SKM-1 treated with dmso at 0.1 percent for 144 hours (cell line): Measurements from ENCODE around the gene LIPC.
A peak's percentile ranks its signal among the peaks of the same experiment; 100 is the strongest.

Experiments used
- DNase-seq: peaks from one replicate; lab custom pipeline; 2025; ENCODE audit not compliant: unreplicated experiment; lab: John Stamatoyannopoulos, UW

LIPC gene

GRCh38 chr15:58472221-58472620 lies 40.4 kb downstream of the LIPC start:
- no peak for DNase-seq

DNA sequence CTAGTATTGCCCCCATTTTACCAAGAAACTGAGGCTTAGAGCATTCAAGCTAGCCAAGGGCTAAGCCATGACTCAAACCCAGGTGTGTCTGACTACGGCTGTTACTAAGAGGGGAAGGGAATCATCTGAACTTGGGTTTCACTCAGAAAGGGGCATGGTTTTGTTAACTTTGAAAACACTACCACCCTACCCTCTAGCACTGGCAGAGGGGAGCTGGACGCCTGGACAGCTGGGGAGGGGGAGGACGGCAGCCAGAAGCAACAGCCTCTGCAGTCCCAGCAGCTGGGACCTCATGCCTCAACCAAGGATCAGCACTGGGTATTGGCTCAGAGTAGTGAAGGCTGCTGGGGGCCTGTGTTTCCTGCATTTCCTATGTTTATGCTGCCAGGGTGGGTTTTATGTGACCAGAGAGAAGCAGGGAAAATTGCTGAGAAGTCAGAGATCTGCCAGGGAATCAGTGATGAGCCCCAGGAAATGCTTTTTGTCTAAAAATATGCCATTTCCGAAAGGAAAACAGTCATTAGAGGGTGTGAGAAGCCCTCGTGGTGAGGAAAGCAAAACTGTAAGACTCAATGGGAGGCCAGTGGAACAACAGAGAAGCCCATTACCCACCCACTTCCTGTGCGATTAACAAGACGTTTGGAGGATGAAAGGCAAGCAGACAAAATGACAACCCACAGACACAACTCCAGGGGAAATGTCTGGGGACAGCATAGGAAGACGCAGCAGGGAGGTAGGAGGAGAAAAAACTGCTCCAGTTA lies 41.2 kb downstream of the LIPC start:
- no peak for DNase-seq

- DNase-seq, result no peak
Observed at GRCh38 chr15:58473724-58474123, 41.9 kb downstream of the LIPC start.

- DNase-seq, result peak; percentile 36
Observed at GRCh38 chr15:58474741-58475323, 43.0 kb downstream of the LIPC start.

DNA sequence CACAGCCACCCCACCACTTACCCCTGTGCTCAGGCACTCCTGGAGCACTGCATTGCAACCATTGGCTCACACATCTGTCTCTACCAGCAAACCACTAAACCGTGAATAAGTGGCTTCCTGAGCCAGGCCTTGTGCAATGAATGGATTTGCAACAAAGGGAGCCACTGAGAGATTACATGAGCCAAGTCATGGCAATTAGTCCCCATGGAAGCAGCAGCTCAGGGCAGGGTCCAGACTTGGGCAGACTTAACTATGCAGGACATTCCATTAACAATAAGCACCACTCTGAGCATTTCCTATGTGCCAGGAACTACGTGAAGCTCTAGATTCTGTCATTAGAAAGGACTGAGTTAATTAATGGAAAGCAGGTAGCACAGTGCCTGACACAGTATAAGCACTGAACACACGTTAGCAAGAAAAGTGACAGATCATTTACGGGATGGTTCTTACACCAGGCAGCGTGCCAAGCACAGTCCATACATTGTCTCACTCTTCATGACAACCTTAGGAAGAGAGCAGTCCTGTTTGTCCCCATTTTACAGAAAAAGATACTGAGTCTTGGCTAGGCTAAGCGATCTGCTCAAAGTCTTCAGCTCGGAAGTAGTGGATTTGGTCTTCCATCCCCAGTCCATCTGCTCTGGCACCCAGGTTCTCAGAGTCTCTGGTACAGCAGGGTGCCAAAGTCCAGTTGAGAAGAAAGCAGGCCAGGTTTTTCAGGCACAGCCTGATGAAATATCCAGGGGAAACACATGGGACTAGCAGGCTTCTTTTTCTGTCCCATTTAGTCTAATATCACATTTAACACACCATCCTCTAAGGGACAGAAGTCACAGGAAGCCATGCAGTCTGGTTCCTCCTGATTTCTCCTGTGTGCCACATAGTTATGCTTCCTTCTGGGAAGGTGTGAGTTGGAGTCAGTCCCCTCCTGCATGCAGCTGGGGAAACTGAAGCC lies 44.1 kb downstream of the LIPC start:
- DNase-seq, result peak; percentile 84

DNA sequence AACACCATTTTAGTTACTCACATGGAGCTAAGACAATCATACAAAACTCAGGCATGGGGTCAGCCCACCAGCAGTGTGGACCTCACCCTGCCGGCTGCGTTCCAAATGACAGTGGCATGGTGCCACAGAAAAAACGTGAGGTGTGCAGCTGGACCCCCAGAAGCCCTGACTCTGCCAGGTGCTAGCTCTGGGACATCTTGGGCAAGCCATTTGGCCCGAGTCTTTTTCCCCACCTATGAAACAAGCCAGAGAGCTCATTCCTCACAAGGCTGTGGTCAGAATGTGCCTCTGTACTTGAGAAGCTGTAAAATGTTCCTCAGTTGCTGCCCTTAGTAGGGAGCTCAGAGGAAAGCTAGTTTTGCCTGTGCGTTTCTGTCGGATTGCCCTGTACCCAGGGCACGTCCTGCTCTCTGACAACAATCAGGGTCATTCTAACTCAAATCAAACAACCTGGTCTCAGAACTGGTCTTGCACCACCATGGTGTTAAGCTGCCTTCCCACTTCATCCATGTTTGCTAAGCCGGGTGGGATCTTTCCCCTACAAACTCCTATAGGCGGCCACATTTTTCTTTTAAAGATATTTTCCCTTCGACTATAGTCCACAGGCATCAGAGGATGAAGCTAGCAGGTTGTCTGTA lies 44.9 kb downstream of the LIPC start:
- DNase-seq, result no peak

DNA sequence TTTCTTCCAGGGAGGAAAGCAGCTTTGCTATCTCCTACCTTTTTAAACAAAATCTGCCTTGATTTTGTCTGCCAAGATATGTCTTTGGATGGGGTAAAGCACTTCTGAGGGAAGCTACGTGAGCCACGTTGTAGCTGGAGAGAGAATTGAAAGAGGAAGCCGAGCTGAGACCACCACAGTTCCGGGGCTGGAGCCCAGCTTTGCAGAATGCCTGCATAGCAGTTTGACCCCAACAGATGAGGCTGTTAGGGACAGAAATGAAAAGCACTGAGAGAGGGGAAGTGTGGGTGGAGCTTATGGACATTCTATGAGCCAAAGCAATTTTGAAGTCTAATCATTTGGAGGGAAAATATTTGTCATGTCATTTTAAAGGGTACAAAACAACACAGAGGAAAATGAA lies 45.4 kb downstream of the LIPC start:
- no peak for DNase-seq

DNA sequence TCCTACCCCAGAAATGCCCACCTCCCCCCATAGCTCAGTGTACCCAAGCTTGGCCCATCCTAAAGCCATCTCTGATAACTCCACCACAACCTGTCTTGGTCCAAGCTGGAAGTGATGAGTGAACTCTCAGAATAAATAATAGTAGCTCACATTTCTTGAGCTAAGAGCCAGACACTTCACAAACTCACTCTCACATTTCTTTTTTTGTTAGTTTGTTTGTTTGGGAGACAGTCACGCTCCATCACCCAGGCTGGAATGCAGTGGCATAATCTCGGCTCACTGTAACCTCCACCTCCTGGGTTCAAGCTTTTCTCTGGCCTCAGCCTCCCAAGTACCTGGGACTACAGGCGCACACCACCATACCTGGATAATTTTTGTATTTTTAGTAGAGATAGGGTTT lies 46.2 kb downstream of the LIPC start:
- DNase-seq, result no peak

GRCh38 chr15:58478579-58478978 lies 46.8 kb downstream of the LIPC start:
- DNase-seq, result no peak

DNA sequence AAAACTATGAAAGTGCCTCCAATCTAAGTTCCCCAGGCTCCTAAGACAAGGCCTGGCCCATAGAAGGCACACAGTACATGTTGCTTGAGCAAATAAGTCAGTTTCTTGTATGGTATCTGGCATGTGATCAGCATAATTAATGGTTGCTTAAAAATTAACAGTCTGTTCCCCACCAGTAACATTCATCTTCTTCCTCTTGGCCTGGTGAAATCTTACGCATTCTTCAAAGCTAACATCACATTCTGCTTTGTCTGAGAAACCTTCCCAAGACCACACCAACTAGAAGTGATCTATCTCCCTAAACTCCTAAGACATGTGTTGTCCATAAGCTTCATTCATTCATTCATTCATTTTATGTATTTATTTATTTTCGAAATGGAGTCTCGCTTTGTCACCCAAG lies 48.1 kb downstream of the LIPC start:
- DNase-seq, result no peak

- no peak for DNase-seq
Observed at GRCh38 chr15:58483376-58483775, 51.6 kb downstream of the LIPC start.

DNA sequence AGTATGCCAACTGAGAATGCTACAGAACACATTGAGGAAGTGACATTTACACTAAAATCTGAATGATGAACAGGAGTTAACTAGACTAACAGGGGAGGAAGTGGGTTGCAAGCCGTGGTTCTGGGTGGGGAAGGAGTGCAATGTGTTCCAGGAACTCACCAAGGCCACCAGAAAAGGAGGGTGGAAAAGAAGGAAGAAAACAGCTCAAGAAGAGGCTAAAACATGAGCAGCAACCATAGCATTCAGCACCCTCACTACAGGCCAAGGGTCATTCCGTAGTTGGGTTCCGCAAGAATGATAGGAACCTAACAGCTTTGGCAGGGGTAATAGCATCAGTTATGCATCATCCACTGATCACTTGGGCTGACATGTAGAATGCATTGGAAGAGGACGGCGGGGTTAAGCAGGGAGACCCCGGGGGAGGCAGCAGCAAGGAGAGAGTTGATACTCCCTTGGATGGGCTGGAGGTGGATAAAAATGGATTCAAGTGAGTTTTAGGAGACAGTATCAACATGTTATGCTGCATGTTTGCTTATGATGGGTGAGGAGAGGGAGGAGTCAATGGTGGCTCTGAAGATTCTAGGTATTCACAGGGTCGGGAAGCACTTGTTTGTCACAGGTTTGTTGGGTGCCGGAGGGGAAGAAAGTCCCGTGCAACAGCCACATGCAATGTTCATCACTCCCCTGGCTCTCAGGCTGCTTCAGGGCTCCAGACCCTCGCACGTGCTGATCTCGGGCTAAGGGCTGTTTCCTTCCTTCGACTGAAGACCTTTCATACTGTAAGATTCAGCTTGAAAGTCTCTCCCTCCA lies 53.2 kb downstream of the LIPC start:
- peak; percentile 96 for DNase-seq

GRCh38 chr15:58486062-58486461 lies 54.3 kb downstream of the LIPC start:
- DNase-seq, result no peak

DNA sequence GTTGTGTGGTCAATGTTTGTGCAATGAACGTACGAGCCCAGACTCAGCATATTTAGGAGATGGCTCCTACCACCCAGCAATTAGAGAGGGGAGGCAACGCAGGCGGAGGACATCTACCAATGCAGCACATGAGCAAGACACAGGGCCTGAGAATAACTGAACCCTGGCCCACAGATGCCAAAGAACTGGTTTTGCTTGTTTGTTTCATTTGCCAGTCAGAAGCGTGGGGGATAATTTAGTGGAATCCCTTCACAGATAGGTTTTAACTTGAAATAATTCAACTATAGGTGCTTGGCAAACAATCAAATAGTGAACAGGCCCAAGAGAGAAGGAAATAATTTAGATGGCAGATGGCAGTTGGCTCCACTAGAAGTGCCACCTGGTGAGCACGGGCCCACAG lies 54.8 kb downstream of the LIPC start:
- no peak for DNase-seq

- DNase-seq, result no peak
Observed at GRCh38 chr15:58487041-58487723, 55.4 kb downstream of the LIPC start.

DNA sequence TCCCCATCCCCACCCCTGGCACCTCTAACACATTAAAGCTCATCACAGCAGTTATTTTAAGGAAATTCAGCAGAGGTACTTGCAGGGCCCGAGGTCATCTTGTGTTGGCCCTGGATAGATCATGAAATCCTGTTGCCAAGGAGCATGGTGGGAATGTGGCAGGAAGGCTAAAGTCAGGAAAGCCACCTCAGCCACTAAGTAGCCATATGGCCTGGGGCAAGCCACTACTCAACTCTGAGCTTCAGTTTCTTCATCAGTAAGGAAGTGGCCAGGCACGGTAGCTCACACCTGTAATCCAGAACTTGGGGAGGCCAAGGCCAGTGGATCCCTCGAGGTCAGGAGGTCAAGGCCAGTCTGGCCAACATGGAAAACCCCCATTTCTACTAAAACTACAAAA lies 55.9 kb downstream of the LIPC start:
- DNase-seq, result no peak

GRCh38 chr15:58489289-58490085 lies 57.7 kb downstream of the LIPC start:
- DNase-seq, result no peak

DNA sequence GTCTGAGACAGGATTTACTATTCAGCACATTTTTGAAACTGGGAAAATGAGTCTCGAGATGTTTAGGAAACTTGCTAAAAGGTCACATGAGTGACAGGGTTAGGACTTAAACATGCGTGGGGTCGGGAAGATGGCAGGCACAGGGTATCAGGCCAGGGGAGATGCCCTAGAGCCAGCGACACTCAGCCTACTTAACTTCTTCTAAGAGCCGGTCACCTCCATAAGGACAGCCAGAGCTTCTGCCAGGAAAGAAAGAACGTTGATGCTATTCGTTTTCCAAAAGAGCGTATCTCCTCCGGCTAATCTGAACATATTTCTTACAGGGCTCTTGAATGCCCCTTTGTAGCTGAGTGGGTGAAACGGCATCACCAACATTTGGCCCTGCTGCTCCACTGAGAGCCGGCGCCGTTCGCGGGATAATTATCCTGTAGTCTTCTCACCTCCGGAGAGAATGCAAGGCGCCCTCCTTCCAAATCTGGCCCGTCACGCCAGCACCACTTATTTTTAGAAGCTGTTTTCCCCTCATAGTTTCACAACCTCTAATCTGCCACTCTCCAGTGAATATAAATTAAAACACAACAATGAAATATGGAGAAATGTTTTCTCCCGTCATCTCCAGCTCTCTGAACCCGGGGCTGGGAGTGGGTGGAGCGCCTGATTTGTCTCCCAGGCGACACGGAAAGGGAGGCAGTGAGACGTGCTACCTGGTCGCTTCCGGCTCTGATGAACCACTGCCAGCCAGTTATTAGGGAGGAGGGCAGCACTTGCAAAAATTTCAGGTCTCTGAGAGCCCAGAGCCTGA lies 58.5 kb downstream of the LIPC start:
- DNase-seq, result no peak
